ENCODE data around the gene UAP1.

- TF ChIP-seq, protein P1, sequence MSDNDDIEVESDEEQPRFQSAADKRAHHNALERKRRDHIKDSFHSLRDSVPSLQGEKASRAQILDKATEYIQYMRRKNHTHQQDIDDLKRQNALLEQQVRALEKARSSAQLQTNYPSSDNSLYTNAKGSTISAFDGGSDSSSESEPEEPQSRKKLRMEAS (IDR thresholded peaks at IDR 0.05; ENCODE audit: insufficient read depth, insufficient read length), result no peak
- TF ChIP-seq CTCF (IDR thresholded peaks at IDR 0.05; ENCODE audit: extremely low read depth in 1 of 2, insufficient read depth in 1 of 2, low read depth in 1 of 2, low read length in 2 of 2) (no peak), POLR2A (IDR thresholded peaks at IDR 0.05; ENCODE audit: low read depth, low read length) (no peak), EZH2 (IDR thresholded peaks at IDR 0.05; ENCODE audit: borderline replicate concordance, low read depth, low read length, severe bottlenecking) (no peak), POLR2AphosphoS5 (IDR thresholded peaks at IDR 0.05; ENCODE audit: insufficient read depth, low read depth, low read length) (no peak), GATA2 (IDR thresholded peaks at IDR 0.05; ENCODE audit: insufficient read depth, insufficient read length, low read depth, low read length) (no peak), MYC (IDR thresholded peaks at IDR 0.05; ENCODE audit: low read depth, low read length) (no peak), JUN (IDR thresholded peaks at IDR 0.05; ENCODE audit: borderline replicate concordance, insufficient read depth, insufficient read length, low read depth) (no peak), FOS (IDR thresholded peaks at IDR 0.05; ENCODE audit: borderline replicate concordance, insufficient read depth, low read length) (no peak)
Observed at GRCh38 chr1:162641114-162641513, 79.6 kb downstream of the UAP1 start.
